NB4 (cell line): ENCODE results near the gene RAMP2.

Experiments used
- CTCF ChIP-seq: IDR thresholded peaks from one replicate; pipeline ENCODE4 v1.5.1; 2012; ENCODE audit warnings: low read depth, low read length
- POLR2A ChIP-seq: IDR thresholded peaks from 2 replicates; pipeline ENCODE4 v1.6.1; 2011; ENCODE audit warnings: mild to moderate bottlenecking; ENCODE audit not compliant: insufficient read length; ENCODE audit errors: extremely low read depth

- TF ChIP-seq CTCF = no peak
- no peak for TF ChIP-seq POLR2A
Observed at GRCh38 chr17:42780851-42781638, 20.0 kb downstream of the RAMP2 start.
